Neuronal stem cell (in vitro differentiated cells): ENCODE data around the gene AAGAB.

Source experiments
- DNase-seq: peaks from one replicate; pipeline ENCODE4 v3.0.0-alpha.2; 2013; ENCODE audit warnings: low spot score
- H2AFZ ChIP-seq: one replicate; pipeline ENCODE4 v1.6.1; 2013; ENCODE audit warnings: mild to moderate bottlenecking, low read length, inconsistent platforms
- H2AK5ac ChIP-seq: 2 replicates; pipeline ENCODE4 v1.6.1; 2013; ENCODE audit warnings: low read depth, mild to moderate bottlenecking, inconsistent platforms, low read length, moderate library complexity, mixed read lengths
- H2BK120ac ChIP-seq: 2 replicates; pipeline ENCODE4 v1.6.1; 2013; ENCODE audit warnings: low read depth, mild to moderate bottlenecking, inconsistent platforms, low read length, moderate library complexity, mixed read lengths
- H2BK12ac ChIP-seq: one replicate; pipeline ENCODE4 v1.6.1; 2013; ENCODE audit warnings: low read length, inconsistent platforms
- H2BK15ac ChIP-seq: 2 replicates; pipeline ENCODE4 v1.6.1; 2013; ENCODE audit warnings: mild to moderate bottlenecking, low read length, inconsistent platforms, mixed read lengths
- H2BK5ac ChIP-seq: one replicate; pipeline ENCODE4 v1.6.1; 2013; ENCODE audit warnings: inconsistent platforms, mild to moderate bottlenecking, low read length, moderate library complexity
- H3K14ac ChIP-seq: one replicate; pipeline ENCODE4 v1.6.1; 2013; ENCODE audit warnings: low read length, inconsistent platforms
- H3K18ac ChIP-seq: 2 replicates; pipeline ENCODE4 v1.6.1; 2013; ENCODE audit warnings: low read length, inconsistent platforms
- H3K23ac ChIP-seq: 2 replicates; pipeline ENCODE4 v1.6.1; 2013; ENCODE audit warnings: low read depth, mild to moderate bottlenecking, mixed read lengths, low read length, inconsistent platforms; ENCODE audit not compliant: poor library complexity
- H3K27ac ChIP-seq: replicated peaks from 3 replicates; pipeline ENCODE4 v1.5.1; 2013; ENCODE audit warnings: low read length, inconsistent platforms
- H3K27me3 ChIP-seq, 3 experiments: 2 replicates each; pipeline ENCODE4 v1.6.1; 2013; ENCODE audit warnings: low read length in 3 of 3, mild to moderate bottlenecking in 2 of 3, inconsistent platforms in 1 of 3, low read depth in 1 of 3, mixed read lengths in 1 of 3, moderate library complexity in 1 of 3; ENCODE audit not compliant: control insufficient read depth in 3 of 3, insufficient read depth in 3 of 3
- H3K36me3 ChIP-seq, 2 donors: replicated peaks in 1 of 2; 2 replicates each; pipeline ENCODE4 v1.6.1; 2013; ENCODE audit warnings: low read length in 2 of 2; ENCODE audit not compliant: control insufficient read depth in 2 of 2, insufficient read depth in 2 of 2
- H3K4ac ChIP-seq: 2 replicates; pipeline ENCODE4 v1.6.1; 2013; ENCODE audit warnings: inconsistent platforms, mild to moderate bottlenecking, low read length, moderate library complexity
- H3K4me1 ChIP-seq, 2 donors: 1 replicate in 1 of 2; 2 replicates in 1 of 2; pipeline ENCODE4 v1.6.1; 2013; ENCODE audit warnings: low read length in 2 of 2, low read depth in 1 of 2; ENCODE audit not compliant: control insufficient read depth in 2 of 2, insufficient read depth in 1 of 2
- H3K4me2 ChIP-seq: one replicate; pipeline ENCODE4 v1.6.1; 2013; ENCODE audit warnings: mild to moderate bottlenecking, low read length, inconsistent platforms; ENCODE audit not compliant: insufficient read depth, poor library complexity, severe bottlenecking
- H3K4me3 ChIP-seq, 2 donors: 2 replicates each; pipeline ENCODE4 v1.5.1; 2013; ENCODE audit warnings: low read length in 2 of 2, mild to moderate bottlenecking in 2 of 2, inconsistent platforms in 1 of 2, moderate library complexity in 1 of 2
- H3K79me1 ChIP-seq: one replicate; pipeline ENCODE4 v1.6.1; 2013; ENCODE audit warnings: low read depth, mild to moderate bottlenecking, inconsistent platforms, low read length, moderate library complexity
- H3K9ac ChIP-seq: one replicate; pipeline ENCODE4 v1.6.1; 2013; ENCODE audit warnings: mild to moderate bottlenecking, low read depth, low read length, inconsistent platforms; ENCODE audit not compliant: poor library complexity
- H3K9me3 ChIP-seq, 2 donors: replicated peaks in 1 of 2; 2 replicates each; pipeline versions ENCODE3 to v1.6.1; 2013; ENCODE audit warnings: low read length in 2 of 2, mild to moderate bottlenecking in 2 of 2, inconsistent platforms in 1 of 2, low read depth in 1 of 2, mixed read lengths in 1 of 2, moderate library complexity in 1 of 2; ENCODE audit not compliant: control insufficient read depth in 2 of 2, insufficient read depth in 1 of 2
- H4K8ac ChIP-seq: one replicate; pipeline ENCODE4 v1.6.1; 2013; ENCODE audit warnings: low read depth, mild to moderate bottlenecking, inconsistent platforms, low read length, moderate library complexity
- H4K91ac ChIP-seq: one replicate; pipeline ENCODE4 v1.6.1; 2013; ENCODE audit warnings: low read length, low read depth, mild to moderate bottlenecking, inconsistent platforms; ENCODE audit not compliant: poor library complexity
- WGBS, 2 donors: extraction: QIAGEN DNeasy Blood & Tissue Kit; methylation state at CpG; one replicate each; pipeline ENCODE4 v1.1.7; 2013; ENCODE audit warnings: missing lambda C conversion rate in 2 of 2, mixed read lengths in 1 of 2; ENCODE audit not compliant: insufficient read length in 2 of 2, insufficient replicate concordance in 1 of 2; ENCODE audit errors: extremely low coverage in 2 of 2; 5-methylcytosine and 5-hydroxymethylcytosine counted together

AAGAB gene

DNA sequence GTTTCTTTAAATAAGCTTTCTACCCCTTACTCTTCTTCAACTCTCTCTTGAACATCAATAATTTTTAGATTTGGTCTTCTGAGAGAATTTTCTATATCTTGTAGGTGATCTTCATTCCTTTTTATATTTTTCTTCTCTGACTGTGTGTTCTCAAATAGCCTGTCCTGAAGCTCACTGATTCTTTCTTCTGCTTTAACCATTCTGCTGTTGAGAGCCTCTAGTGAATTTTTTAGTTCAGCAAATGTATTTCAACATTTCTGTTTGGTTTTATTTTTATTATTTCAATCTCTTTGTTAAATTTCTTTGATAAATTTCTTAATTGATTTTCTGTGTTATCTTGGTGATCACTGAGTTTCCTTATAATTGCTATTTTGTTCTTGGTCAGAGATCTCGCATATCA is 19.8 kb upstream of the AAGAB start:
- Histone ChIP-seq H3K4me3 (no peak overlapping the region), H4K8ac (no peak overlapping the region), H2AK5ac (no peak overlapping the region), H3K79me1 (no peaks in the 10 kb centered on the region), H3K9ac (no peak overlapping the region), H3K4me1 (peaks cover 2% of the 10 kb centered on the region in 2 donors), H3K4me2 (no peak overlapping the region), H3K27ac (no peak overlapping the region), H3K9me3 (peaks cover 3 to 11% of the 10 kb centered on the region in 2 donors), H2BK5ac (no peak overlapping the region), H2AFZ (no peak overlapping the region), H3K18ac (no peak overlapping the region), H3K14ac (no peak overlapping the region), H2BK120ac (no peak overlapping the region), H3K23ac (no peak overlapping the region), H2BK12ac (no peak overlapping the region), H3K36me3 (no peaks in the 10 kb centered on the region), H3K27me3 (no peaks in the 10 kb centered on the region), H3K4ac (no peak overlapping the region), H4K91ac (no peak overlapping the region), H2BK15ac (no peak overlapping the region)
- DNase-seq, result no peak
- WGBS, 2 donors, result no CpG with 5 or more reads among the region's 1 CpG

DNA sequence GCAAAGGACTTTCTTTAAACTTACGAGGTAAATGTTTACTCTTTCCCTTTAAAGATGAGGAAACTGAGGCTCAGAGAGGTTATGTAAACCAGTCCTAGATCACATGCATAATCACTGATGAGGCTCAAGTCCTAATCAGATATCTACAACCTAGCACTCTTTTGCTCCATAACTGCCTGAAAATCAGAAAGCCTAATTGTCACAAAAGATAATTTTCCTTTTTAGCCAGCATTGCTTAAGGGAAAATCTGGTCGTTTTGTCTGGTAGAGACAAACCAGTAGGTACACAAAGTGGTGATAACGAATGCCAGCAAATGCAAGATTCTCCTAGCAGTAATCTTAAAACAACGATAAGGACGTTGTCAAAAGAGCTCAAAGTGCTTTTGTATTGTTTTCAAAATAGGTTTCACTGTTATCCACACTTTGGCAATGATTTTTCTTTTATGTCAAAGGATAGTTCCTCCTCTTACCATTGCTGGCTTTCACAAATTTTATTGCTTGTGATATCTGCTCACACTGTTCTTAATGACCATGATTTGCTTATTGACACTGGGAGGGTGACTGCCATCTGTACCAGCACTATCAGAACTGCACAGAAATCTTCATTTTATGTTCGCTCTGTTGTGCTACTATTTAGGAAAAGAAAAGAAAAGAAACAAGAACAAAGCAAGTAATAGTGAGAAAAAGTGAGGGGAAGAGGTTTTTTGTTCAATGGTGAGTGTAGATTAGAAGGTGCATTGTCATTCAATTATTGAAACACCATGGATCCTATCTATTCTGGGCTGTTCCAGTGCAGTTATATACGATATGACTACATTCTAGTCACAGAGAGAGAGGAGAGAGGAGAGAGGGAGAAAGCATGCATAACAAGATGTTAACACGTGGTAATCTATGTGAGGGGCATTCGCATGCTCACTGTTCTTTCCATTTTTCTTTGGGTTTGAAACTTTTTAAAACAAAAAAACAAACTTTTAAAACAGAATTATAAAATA is 13.8 kb upstream of the AAGAB start:
- no CpG with 5 or more reads among the region's 9 CpGs for WGBS, 2 donors

DNA sequence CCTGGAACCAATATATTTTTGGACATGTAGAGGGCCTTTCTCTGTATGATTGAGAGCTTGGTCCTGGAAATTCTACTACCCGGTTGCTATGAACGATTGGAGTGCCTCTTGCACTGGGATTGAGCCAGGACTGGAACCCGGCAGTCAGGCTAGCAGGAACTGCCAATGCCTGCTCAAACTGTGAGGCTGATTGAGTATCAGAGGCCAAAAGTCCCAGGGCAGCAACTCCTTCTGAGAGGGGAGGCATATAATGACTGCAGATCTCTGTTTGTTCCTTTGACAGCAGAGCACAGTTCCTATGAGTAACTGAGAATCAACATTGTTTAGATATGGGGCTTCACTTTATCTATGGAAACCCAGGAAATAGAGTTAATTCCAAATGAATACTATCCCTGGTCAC is 13.0 kb upstream of the AAGAB start:
- no peak for DNase-seq
- no peaks in the 10 kb centered on the region for H3K79me1 ChIP-seq
- no peak overlapping the region for H2BK120ac ChIP-seq
- no peaks in the 10 kb centered on the region for H3K36me3 ChIP-seq
- peaks cover 0 to 3% of the 10 kb centered on the region in 2 donors for H3K9me3 ChIP-seq
- no peak overlapping the region for H3K4me2 ChIP-seq
- H3K27me3 ChIP-seq, result no peaks in the 10 kb centered on the region
- H2BK5ac ChIP-seq, result no peak overlapping the region
- H3K4me3 ChIP-seq, result no peak overlapping the region
- H3K4ac ChIP-seq, result no peak overlapping the region
- H2BK12ac ChIP-seq, result no peak overlapping the region
- no peak overlapping the region for H4K91ac ChIP-seq
- H3K18ac ChIP-seq, result no peak overlapping the region
- H3K14ac ChIP-seq, result no peak overlapping the region
- no peak overlapping the region for H4K8ac ChIP-seq
- H3K9ac ChIP-seq, result no peak overlapping the region
- no peak overlapping the region for H2AFZ ChIP-seq
- H2AK5ac ChIP-seq, result no peak overlapping the region
- peaks cover 2% of the 10 kb centered on the region in 2 donors for H3K4me1 ChIP-seq
- no peak overlapping the region for H3K23ac ChIP-seq
- no CpG with 5 or more reads among the region's 3 CpGs for WGBS, 2 donors
- no peak overlapping the region for H3K27ac ChIP-seq
- H2BK15ac ChIP-seq, result no peak overlapping the region

More for the DNA sequence above, 13.8 kb upstream of the AAGAB start:
- H3K27me3 ChIP-seq, result no peaks in the 10 kb centered on the region
- no peak overlapping the region for H3K9ac ChIP-seq
- no peak overlapping the region for H4K8ac ChIP-seq
- no peak overlapping the region for H2BK15ac ChIP-seq
- H3K4me3 ChIP-seq, result no peak overlapping the region
- no peak overlapping the region for H3K27ac ChIP-seq
- H3K18ac ChIP-seq, result no peak overlapping the region
- no peak overlapping the region for H3K14ac ChIP-seq
- H3K79me1 ChIP-seq, result no peaks in the 10 kb centered on the region
- no peak overlapping the region for H2AK5ac ChIP-seq
- H3K36me3 ChIP-seq, result no peaks in the 10 kb centered on the region
- no peak overlapping the region for H2AFZ ChIP-seq
- DNase-seq, result no peak
- H3K9me3 ChIP-seq, result peaks cover 0 to 3% of the 10 kb centered on the region in 2 donors
- H4K91ac ChIP-seq, result no peak overlapping the region
- no peak overlapping the region for H2BK12ac ChIP-seq
- no peak overlapping the region for H3K4me2 ChIP-seq
- no peak overlapping the region for H3K23ac ChIP-seq
- H3K4me1 ChIP-seq, result peaks cover 2% of the 10 kb centered on the region in 2 donors
- H2BK120ac ChIP-seq, result no peak overlapping the region
- H3K4ac ChIP-seq, result no peak overlapping the region
- H2BK5ac ChIP-seq, result no peak overlapping the region

DNA sequence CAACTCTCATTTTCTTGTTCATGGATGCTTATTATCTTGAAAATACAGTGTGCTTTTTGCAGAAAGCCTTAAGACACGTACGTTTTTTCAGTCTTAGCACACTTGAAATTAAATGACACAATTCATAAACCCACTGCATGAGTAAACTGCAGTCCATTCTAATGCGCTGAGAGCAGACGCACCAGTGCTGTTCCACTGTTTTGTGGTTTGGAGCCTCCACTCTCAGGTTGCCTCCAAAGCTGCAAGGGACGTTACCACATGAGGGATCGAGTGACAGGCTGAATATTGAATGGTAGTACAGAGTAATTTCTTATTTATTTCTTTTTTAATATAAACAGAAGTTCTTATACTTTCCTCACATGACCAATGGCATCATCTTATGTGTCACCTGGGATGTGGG is 12.4 kb upstream of the AAGAB start:
- Histone ChIP-seq H3K23ac (no peak overlapping the region), H3K4me2 (no peak overlapping the region), H4K8ac (no peak overlapping the region), H3K4ac (no peak overlapping the region), H4K91ac (no peak overlapping the region), H3K18ac (no peak overlapping the region), H3K4me1 (peaks cover 2% of the 10 kb centered on the region in 2 donors), H2BK15ac (no peak overlapping the region), H3K9ac (no peak overlapping the region), H3K27me3 (no peaks in the 10 kb centered on the region), H3K27ac (no peak overlapping the region), H2BK120ac (no peak overlapping the region), H2BK12ac (no peak overlapping the region), H3K4me3 (no peak overlapping the region), H3K36me3 (no peaks in the 10 kb centered on the region), H2BK5ac (no peak overlapping the region), H3K14ac (no peak overlapping the region), H2AK5ac (no peak overlapping the region), H3K9me3 (peaks cover 0 to 3% of the 10 kb centered on the region in 2 donors), H3K79me1 (no peaks in the 10 kb centered on the region), H2AFZ (no peak overlapping the region)
- WGBS, 2 donors, result no CpG with 5 or more reads among the region's 6 CpGs
- DNase-seq, result no peak
